Measurements from ENCODE around the gene TMEM272. TPM values are rescaled to one million over a fixed set of nuclear protein-coding genes. Genes with fewer than 3 reads are reported as not detected.

TMEM272 gene
- total and polyA plus RNA-seq, 2 of the 4 experiments (the other 2 are of a cell fraction) = not detected

DNA sequence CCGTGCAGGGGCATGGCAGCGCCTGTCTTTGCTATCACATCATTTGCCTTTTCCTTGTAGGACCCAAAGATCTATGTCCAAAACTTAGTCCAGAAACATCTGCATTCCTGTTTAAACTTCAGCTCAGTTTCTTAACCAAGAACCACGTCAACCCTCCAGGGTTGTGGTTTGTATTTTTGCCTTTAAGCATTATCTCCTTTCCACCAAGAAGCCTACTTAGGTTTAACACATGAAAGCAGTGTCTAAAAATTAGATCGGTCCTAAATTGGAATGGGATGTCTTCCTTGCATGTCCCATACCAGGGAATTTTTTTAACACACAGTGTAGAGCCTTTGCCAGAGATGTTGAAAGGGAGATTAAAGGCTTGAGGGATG is 79.8 kb downstream of the TMEM272 start:
- Histone ChIP-seq H4K5ac (ENCODE audit: low read depth, low read length) (no peak overlapping the region), H3K14ac (replicated peaks; ENCODE audit: low read depth, low read length) (peak overlapping the region; percentile 71), H4K91ac (ENCODE audit: insufficient read depth, low read depth, low read length) (0 out of 2 replicates have a peak overlapping the region, but pooled peaks have one; percentile 6), H2AFZ (replicated peaks; ENCODE audit: low read length, poor library complexity) (peak overlapping the region; percentile 16), H2BK120ac (ENCODE audit: low read depth, low read length) (peak overlapping the region; percentile 1; the same call in 1 of the 2 replicates), H3K18ac (ENCODE audit: low read depth, low read length) (peak overlapping the region; percentile 13; the same call in 1 of the 2 replicates), H3K79me1 (ENCODE audit: low read depth in 1 of 2, low read length in 2 of 2) (peaks cover 8 to 40% of the 10 kb centered on the region in 2 experiments; a peak in 3 of 4 replicates), H3K9me3 (ENCODE audit: control insufficient read depth, insufficient read depth, low read length) (no peaks in the 10 kb centered on the region), H3K56ac (ENCODE audit: extremely low read depth, insufficient read depth, low read length) (no peak overlapping the region), H2BK5ac (ENCODE audit: low read depth, low read length, poor library complexity, severe bottlenecking) (peak overlapping the region; percentile 52), H3K4me1 (ENCODE audit: control insufficient read depth, insufficient read depth, low read length) (peaks cover 21% of the 10 kb centered on the region), H3K4me3 (ENCODE audit: insufficient read depth, low read depth, low read length) (no peak overlapping the region), H3K27ac (ENCODE audit: insufficient read depth, low read length) (no peak overlapping the region), H3K27me3 (ENCODE audit: control insufficient read depth, insufficient read depth, low read length) (no peaks in the 10 kb centered on the region), H3K9me1 (ENCODE audit: insufficient read depth, low read length) (peaks cover 26% of the 10 kb centered on the region), H2BK15ac (ENCODE audit: low read depth, low read length) (peak overlapping the region; percentile 38; the same call in 1 of the 3 replicates), H2AK9ac (replicated peaks; ENCODE audit: low read depth, low read length, poor library complexity) (peak overlapping the region; percentile 10), H3K9ac (ENCODE audit: low read depth, low read length) (no peak overlapping the region), H3K4me2 (ENCODE audit: low read depth, low read length) (peak overlapping the region; percentile 84), H4K20me1 (ENCODE audit: insufficient read depth, low read length) (peaks cover 18% of the 10 kb centered on the region), H3K36me3 (ENCODE audit: control insufficient read depth, insufficient read depth, low read length) (peaks cover 2% of the 10 kb centered on the region), H2AK5ac (ENCODE audit: low read depth, low read length) (peak overlapping the region; percentile 76; the same call in 1 of the 2 replicates), H3K23ac (ENCODE audit: low read depth, low read length) (peak overlapping the region; percentile 86), H3K4ac (ENCODE audit: low read depth, low read length) (peak overlapping the region; percentile 64), H2BK20ac (ENCODE audit: low read depth, low read length) (no peak overlapping the region), H4K8ac (ENCODE audit: low read depth in 2 of 2, low read length in 2 of 2) (peak overlapping the region in 1 of 2 experiments; percentile 35; a peak in 2 of 4 replicates)
- dilution Hi-C loops (cut with HindIII; ENCODE audit: low sequenced_read_pairs, unreplicated experiment) = no loop called here
- TF ChIP-seq MXI1 (IDR thresholded peaks at IDR 0.05; ENCODE audit: borderline replicate concordance, low read depth, low read length) (no peak), CTCF (conservative IDR thresholded peaks at IDR 0.05; ENCODE audit: low read depth, low read length) (no peak), BHLHE40 (IDR thresholded peaks at IDR 0.05; ENCODE audit: low read depth, low read length) (no peak), MAZ (IDR thresholded peaks at IDR 0.05; ENCODE audit: borderline replicate concordance, low read depth, low read length) (no peak), CEBPB (IDR thresholded peaks at IDR 0.05; ENCODE audit: low read depth, low read length) (no peak), RCOR1 (IDR thresholded peaks at IDR 0.05; ENCODE audit: insufficient replicate concordance, low read length) (no peak), ELK1 (IDR thresholded peaks at IDR 0.05; ENCODE audit: borderline replicate concordance, low read depth, low read length) (no peak), NFE2L2 (IDR thresholded peaks at IDR 0.05; ENCODE audit: low read depth, low read length) (no peak)
- CTCF ChIA-PET = no interaction called here
- WGBS, 2 experiments (ENCODE audit: extremely low coverage in 2 of 2, insufficient read length in 1 of 2) = 80% methylated on average over 1 of the region's 4 CpGs; no CpG with 5 or more reads in 1 of the 2 experiments
- intact Hi-C loops (cut with micrococcal nuclease) = loop anchor here (10.0 kb wide), 1 partner anchor 310 kb away; the partner anchor contains the start of gene INTS6
- POLR2A ChIA-PET (ENCODE audit: unreplicated experiment) = no interaction called here
- in situ Hi-C loops (cut with MboI; ENCODE audit: low sequenced_read_pairs) = no loop called here
- DNase-seq = no peak
- no peak for ATAC-seq (ENCODE audit: low read depth)
- BruUV-seq (replicated peaks) = no TSS peak
